Caco-2 (cell line): Measurements from ENCODE around the gene BCR. TPM values are rescaled to one million over a fixed set of nuclear protein-coding genes. Genes with fewer than 3 reads are reported as not detected.

Source experiments
- BruUV-seq: library from RNA; stranded (reverse); fragments of 400-500 nt; replicated peaks from 2 replicates; lab custom pipeline; 2021; lab: Mats Ljungman, UMichigan
- CTCF ChIA-PET: fragments of 300-600 bp; sonication (Branson Sonifier 250); formaldehyde crosslinking; loops from one replicate; lab custom pipeline; 2022; ENCODE audit warnings: antibody characterized with exemption; lab: Charles Lee
- POLR2A ChIA-PET: fragments of 300-600 bp; sonication (Branson Sonifier 250); formaldehyde crosslinking; loops from one replicate; lab custom pipeline; 2022; ENCODE audit warnings: antibody characterized with exemption; lab: Charles Lee
- DNase-seq, 2 experiments: peaks; one replicate each; pipeline versions ENCODE4 v3.0.0 to v3.0.0-alpha.2; 2020 to 2022
- H3K27me3 ChIP-seq: replicated peaks from 2 replicates; pipeline ENCODE4 v1.6.0; 2011; ENCODE audit warnings: low read length; ENCODE audit not compliant: control insufficient read depth, insufficient read depth
- H3K36me3 ChIP-seq: 2 replicates; pipeline ENCODE4 v1.5.1; 2011; ENCODE audit warnings: low read length; ENCODE audit not compliant: control insufficient read depth, insufficient read depth
- H3K4me1 ChIP-seq: fragments of 250-450 bp; sonication (Bioruptor Pico); 2 replicates; pipeline ENCODE4 v1.5.1; 2020; ENCODE audit warnings: mild to moderate bottlenecking
- H3K4me3 ChIP-seq: 2 replicates; pipeline ENCODE4 v1.5.1; 2011; ENCODE audit warnings: low read depth, mild to moderate bottlenecking, control low read depth, low read length
- H3K9me3 ChIP-seq: fragments of 250-450 bp; sonication (Bioruptor Pico); 2 replicates; pipeline ENCODE4 v1.5.1; 2020; ENCODE audit warnings: mild to moderate bottlenecking, moderate library complexity
- H3K27ac Mint-ChIP-seq: one replicate; pipeline ENCODE4 v1.8.0; 2022; ENCODE audit warnings: mixed read lengths; ENCODE audit not compliant: unreplicated experiment
- H3K27me3 Mint-ChIP-seq: one replicate; pipeline ENCODE4 v1.8.0; 2022; ENCODE audit warnings: mixed read lengths; ENCODE audit not compliant: insufficient read depth, unreplicated experiment
- H3K36me3 Mint-ChIP-seq: one replicate; pipeline ENCODE4 v1.8.0; 2022; ENCODE audit warnings: mild to moderate bottlenecking, mixed read lengths; ENCODE audit not compliant: insufficient read depth, unreplicated experiment
- H3K4me1 Mint-ChIP-seq: one replicate; pipeline ENCODE4 v1.8.0; 2022; ENCODE audit warnings: low read depth, mixed read lengths; ENCODE audit not compliant: unreplicated experiment
- H3K4me3 Mint-ChIP-seq: one replicate; pipeline ENCODE4 v1.8.0; 2022; ENCODE audit warnings: mild to moderate bottlenecking, moderate library complexity, mixed read lengths; ENCODE audit not compliant: unreplicated experiment
- H3K9me3 Mint-ChIP-seq: one replicate; pipeline ENCODE4 v1.8.0; 2022; ENCODE audit warnings: mixed read lengths; ENCODE audit not compliant: unreplicated experiment
- CTCF ChIP-seq, 2 experiments: fragments of 200-600 bp in 1 of 2; IDR thresholded peaks; 1 replicate in 1 of 2; 2 replicates in 1 of 2; pipeline versions ENCODE4 v1.5.1 to v1.8.0; 2011 to 2022; ENCODE audit warnings: antibody characterized with exemption in 1 of 2, control low read depth in 1 of 2, inconsistent platforms in 1 of 2, low read depth in 1 of 2, low read length in 1 of 2, mild to moderate bottlenecking in 1 of 2, moderate library complexity in 1 of 2; ENCODE audit not compliant: insufficient read depth in 1 of 2, severe bottlenecking in 1 of 2, unreplicated experiment in 1 of 2
- intact Hi-C: fragments of 100-400 bp; cut with micrococcal nuclease; formaldehyde crosslinking; loops from one replicate; pipeline ENCODE4 v1.10.0; 2022; ENCODE audit not compliant: unreplicated experiment
- total RNA-seq: library from RNA; stranded (reverse); gene quantifications from 2 replicates; pipeline ENCODE4 v1.2.3, GENCODE V29; 2022

Gene BCR
- total RNA-seq, 1 experiment from 2014 or later: 87.4 TPM

GRCh38 chr22:23222793-23223568 lies 42.7 kb downstream of the BCR start:
- peaks cover 34% of the 10 kb centered on the region for H3K4me1 ChIP-seq

GRCh38 chr22:23223569-23224317 lies 43.4 kb downstream of the BCR start:
- Mint-ChIP-seq H3K27me3 (no peaks in the 10 kb centered on the region), H3K4me3 (no peak overlapping the region), H3K36me3 (peaks cover 13% of the 10 kb centered on the region), H3K9me3 (peaks cover 6% of the 10 kb centered on the region), H3K4me1 (peaks cover 29% of the 10 kb centered on the region), H3K27ac (peak overlapping the region; percentile 1)
- intact Hi-C loops: no loop called here
- DNase-seq: no peak
- POLR2A ChIA-PET: no interaction called here
- no peaks in the 10 kb centered on the region for H3K27me3 ChIP-seq
- H3K4me3 ChIP-seq: no peak overlapping the region
- H3K36me3 ChIP-seq: peaks cover under 1% of the 10 kb centered on the region
- no peaks in the 10 kb centered on the region; the same call in 1 of the 2 replicates for H3K9me3 ChIP-seq
- CTCF ChIA-PET: no interaction called here
- BruUV-seq: no TSS peak
- TF ChIP-seq CTCF (IDR thresholded peaks at IDR 0.05; ENCODE audit: insufficient read depth in 1 of 2, low read depth in 1 of 2, low read length in 1 of 2, severe bottlenecking in 1 of 2, unreplicated experiment in 1 of 2): no peak
- peaks cover 26% of the 10 kb centered on the region for H3K4me1 ChIP-seq

More at GRCh38 chr22:23222793-23223568, 42.7 kb downstream of the BCR start:
- Mint-ChIP-seq H3K9me3 (no peaks in the 10 kb centered on the region), H3K36me3 (peaks cover 17% of the 10 kb centered on the region), H3K27ac (peak overlapping the region; percentile 1), H3K27me3 (no peaks in the 10 kb centered on the region), H3K4me1 (peaks cover 36% of the 10 kb centered on the region), H3K4me3 (no peak overlapping the region)
- TF ChIP-seq CTCF (IDR thresholded peaks at IDR 0.05; ENCODE audit: insufficient read depth in 1 of 2, low read depth in 1 of 2, low read length in 1 of 2, severe bottlenecking in 1 of 2, unreplicated experiment in 1 of 2): no peak
- no peaks in the 10 kb centered on the region; the same call in none of the 2 replicates for H3K36me3 ChIP-seq
- CTCF ChIA-PET: no interaction called here
- no peaks in the 10 kb centered on the region; the same call in 1 of the 2 replicates for H3K9me3 ChIP-seq
- POLR2A ChIA-PET: no interaction called here
- BruUV-seq: no TSS peak
- no peak for DNase-seq
- intact Hi-C loops: no loop called here
- H3K4me3 ChIP-seq: no peak overlapping the region
- no peaks in the 10 kb centered on the region for H3K27me3 ChIP-seq

- Mint-ChIP-seq H3K36me3 (peaks cover 13% of the 10 kb centered on the region), H3K27ac (no peak overlapping the region), H3K4me3 (no peak overlapping the region), H3K4me1 (peaks cover 19% of the 10 kb centered on the region), H3K27me3 (no peaks in the 10 kb centered on the region), H3K9me3 (peaks cover 12% of the 10 kb centered on the region)
- no peak for DNase-seq
- no peak overlapping the region for H3K4me3 ChIP-seq
- intact Hi-C loops: no loop called here
- peaks cover 15% of the 10 kb centered on the region; the same call in 1 of the 2 replicates for H3K4me1 ChIP-seq
- BruUV-seq: no TSS peak
- no peaks in the 10 kb centered on the region; the same call in 1 of the 2 replicates for H3K9me3 ChIP-seq
- H3K36me3 ChIP-seq: peaks cover 2% of the 10 kb centered on the region
- ChIA-PET POLR2A (no interaction called here), CTCF (no interaction called here)
- no peak for TF ChIP-seq CTCF (IDR thresholded peaks at IDR 0.05; ENCODE audit: insufficient read depth in 1 of 2, low read depth in 1 of 2, low read length in 1 of 2, severe bottlenecking in 1 of 2, unreplicated experiment in 1 of 2)
- no peaks in the 10 kb centered on the region for H3K27me3 ChIP-seq
Observed at GRCh38 chr22:23224846-23225245, 44.5 kb downstream of the BCR start.
